GM12865 (cell line): ENCODE data around the gene FAM50A.
A peak's percentile ranks its signal among the peaks of the same experiment; 100 is the strongest.

Source experiments
- DNase-seq: peaks from one replicate; pipeline ENCODE4 v3.0.0; 2010; ENCODE audit warnings: low read depth
- H3K4me3 ChIP-seq: 2 replicates; pipeline ENCODE4 v1.5.1; 2011; ENCODE audit warnings: mild to moderate bottlenecking, low read depth, low read length, control low read depth
- CTCF ChIP-seq: IDR thresholded peaks from 2 replicates; pipeline ENCODE4 v1.5.1; 2011; ENCODE audit warnings: low read length, control low read depth, low read depth, inconsistent platforms; ENCODE audit not compliant: insufficient read depth; ENCODE audit errors: missing control alignments

FAM50A gene

GRCh38 chrX:154441564-154441963 lies 2.4 kb upstream of the FAM50A start:
- H3K4me3 ChIP-seq, result no peak overlapping the region
- no peak for TF ChIP-seq CTCF
- no peak for DNase-seq

DNA sequence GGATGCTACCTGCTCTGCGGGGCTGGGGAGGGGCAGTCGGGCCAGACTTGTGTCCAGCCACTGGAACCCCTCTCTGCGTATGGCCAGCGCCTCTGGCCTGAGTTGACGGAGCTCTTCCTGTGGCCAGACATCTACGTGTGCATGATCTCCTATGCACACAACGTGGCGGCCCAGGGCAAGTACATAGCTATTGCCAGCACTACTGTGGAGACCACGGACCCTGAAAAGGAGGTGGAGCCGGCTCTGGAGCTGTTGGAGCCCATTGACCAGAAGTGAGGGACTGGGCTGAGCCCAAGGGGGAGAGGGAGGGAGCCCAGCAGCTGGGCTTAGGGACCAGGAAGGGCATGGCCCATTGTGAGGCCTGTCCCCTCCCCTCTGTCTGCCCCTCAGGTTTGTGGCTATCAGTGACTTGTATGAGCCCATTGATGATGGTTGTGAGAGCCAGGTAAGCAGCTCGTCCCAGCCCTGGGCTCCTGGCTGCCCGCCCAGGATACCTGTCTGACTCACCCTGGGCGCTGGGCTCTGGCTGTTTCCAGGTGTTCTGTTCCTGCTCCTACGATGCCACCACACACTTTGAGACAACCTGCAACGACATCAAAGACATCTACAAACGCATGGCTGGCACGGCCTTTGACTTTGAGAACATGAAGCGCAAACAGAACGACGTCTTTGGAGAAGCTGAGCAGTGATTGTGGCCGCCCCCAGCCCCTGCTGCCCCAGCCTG lies 1.8 kb upstream of the FAM50A start:
- DNase-seq, result no peak
- no peak for TF ChIP-seq CTCF

DNA sequence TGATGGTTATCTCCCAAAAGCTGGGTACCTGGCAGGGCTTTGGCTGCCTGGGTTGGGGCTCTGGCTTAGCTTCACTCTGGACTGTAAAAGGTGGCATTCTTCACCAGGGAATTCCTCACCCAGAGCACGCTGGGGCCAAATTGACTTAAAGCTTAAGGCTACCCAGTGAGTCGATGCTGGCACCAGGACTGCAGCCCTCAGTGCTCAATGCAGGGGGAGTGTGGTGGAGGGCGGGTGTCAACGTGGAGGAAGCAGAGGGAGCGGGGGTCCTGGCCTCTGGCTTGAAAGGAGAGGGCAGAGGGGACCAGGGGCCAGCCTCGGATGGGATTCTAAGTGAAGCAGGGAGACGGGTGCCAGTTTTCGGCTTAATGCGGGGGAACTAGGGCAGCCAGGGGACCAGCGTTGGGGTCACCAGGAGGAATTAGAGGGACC lies 446 bp upstream of the FAM50A start:
- H3K4me3 ChIP-seq, result peak overlapping the region; percentile 10
- no peak for DNase-seq
- no peak for TF ChIP-seq CTCF

More for the DNA sequence above, 1.8 kb upstream of the FAM50A start:
- H3K4me3 ChIP-seq, result no peak overlapping the region

- H3K4me3 ChIP-seq, result peak overlapping the region; percentile 68
- TF ChIP-seq CTCF, result no peak
- no peak for DNase-seq
Observed at GRCh38 chrX:154444755-154445246, 860 bp downstream of the FAM50A start.

GRCh38 chrX:154445776-154446175 lies 1.8 kb downstream of the FAM50A start:
- no peak overlapping the region for H3K4me3 ChIP-seq
- TF ChIP-seq CTCF, result no peak
- no peak for DNase-seq

- H3K4me3 ChIP-seq, result no peak overlapping the region
- no peak for DNase-seq
- no peak for TF ChIP-seq CTCF
Observed at GRCh38 chrX:154446430-154446829, 2.5 kb downstream of the FAM50A start.

DNA sequence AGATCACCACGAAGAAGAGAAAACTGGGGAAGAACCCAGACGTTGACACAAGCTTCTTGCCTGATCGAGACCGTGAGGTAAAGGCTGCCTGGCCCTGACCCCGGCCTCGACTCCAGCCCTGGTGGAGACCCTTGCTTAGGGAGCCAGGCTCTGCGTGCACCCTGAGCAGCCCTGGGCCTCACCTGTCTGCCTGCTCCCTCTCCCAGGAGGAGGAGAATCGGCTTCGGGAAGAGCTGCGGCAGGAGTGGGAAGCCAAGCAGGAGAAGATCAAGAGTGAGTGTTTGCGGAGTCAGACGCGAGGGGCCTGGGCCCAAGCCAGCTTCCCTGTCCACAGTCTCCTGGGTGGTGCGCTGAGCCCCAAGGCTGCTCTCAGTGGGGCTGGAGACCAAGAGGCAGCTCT lies 4.5 kb downstream of the FAM50A start:
- TF ChIP-seq CTCF, result no peak
- DNase-seq, result no peak
- no peak overlapping the region for H3K4me3 ChIP-seq
